Osteoblast (primary cell): ENCODE data around the gene ELANE. TPM values are rescaled to one million over a fixed set of nuclear protein-coding genes. Genes with fewer than 3 reads are reported as not detected.

Experiments
- DNase-seq: peaks from one replicate; pipeline ENCODE4 v3.0.0; 2011; ENCODE audit warnings: low spot score, mixed read lengths; ENCODE audit not compliant: insufficient read length; ENCODE audit errors: missing footprints
- H2AFZ ChIP-seq: 2 replicates; pipeline ENCODE4 v1.6.0; 2011; ENCODE audit warnings: mild to moderate bottlenecking, low read length
- H3K27ac ChIP-seq: 2 replicates; pipeline ENCODE4 v1.5.1; 2011; ENCODE audit warnings: mild to moderate bottlenecking, low read depth, low read length, moderate library complexity
- H3K27me3 ChIP-seq: 2 replicates; pipeline ENCODE4 v1.6.0; 2012; ENCODE audit warnings: mild to moderate bottlenecking, control low read depth, inconsistent platforms, low read length, moderate library complexity; ENCODE audit not compliant: insufficient read depth
- H3K36me3 ChIP-seq: 2 replicates; pipeline ENCODE4 v1.5.1; 2011; ENCODE audit warnings: mild to moderate bottlenecking, low read length, control low read depth, moderate library complexity; ENCODE audit not compliant: insufficient read depth
- H3K4me1 ChIP-seq: 2 replicates; pipeline ENCODE4 v1.5.1; 2011; ENCODE audit warnings: mild to moderate bottlenecking, low read length, control low read depth, moderate library complexity; ENCODE audit not compliant: insufficient read depth
- H3K4me2 ChIP-seq: 2 replicates; pipeline ENCODE4 v1.6.0; 2011; ENCODE audit warnings: mild to moderate bottlenecking, low read length; ENCODE audit not compliant: insufficient read depth
- H3K4me3 ChIP-seq: fragments of 200-600 bp; sonication (generic); 3 replicates; pipeline ENCODE4 v1.5.1; 2012; ENCODE audit warnings: mild to moderate bottlenecking, low read length, inconsistent platforms; ENCODE audit not compliant: insufficient read depth
- H3K79me2 ChIP-seq: 2 replicates; pipeline ENCODE4 v1.6.0; 2012; ENCODE audit warnings: mild to moderate bottlenecking, low read length, control low read depth, inconsistent platforms; ENCODE audit not compliant: insufficient read depth
- H3K9me3 ChIP-seq: 2 replicates; pipeline ENCODE4 v1.5.1; 2011; ENCODE audit warnings: low read depth, low read length, control low read depth
- H4K20me1 ChIP-seq: 2 replicates; pipeline ENCODE4 v1.6.0; 2012; ENCODE audit warnings: mild to moderate bottlenecking, low read length, control low read depth; ENCODE audit not compliant: insufficient read depth
- total RNA-seq: library from RNA; depleted of rRNA; stranded (reverse); fragments of >200 nt; gene quantifications from 2 replicates; pipeline ENCODE4 v1.2.3, GENCODE V29; 2012
- TF ChIP-seq, protein P1 (sequence below): IDR thresholded peaks from 2 replicates; pipeline ENCODE4 v1.5.1; 2011; ENCODE audit warnings: mild to moderate bottlenecking, low read depth, low read length, moderate library complexity; ENCODE audit errors: extremely low read depth

The ELANE gene
- total RNA-seq, 1 donor = 0.36 TPM

DNA sequence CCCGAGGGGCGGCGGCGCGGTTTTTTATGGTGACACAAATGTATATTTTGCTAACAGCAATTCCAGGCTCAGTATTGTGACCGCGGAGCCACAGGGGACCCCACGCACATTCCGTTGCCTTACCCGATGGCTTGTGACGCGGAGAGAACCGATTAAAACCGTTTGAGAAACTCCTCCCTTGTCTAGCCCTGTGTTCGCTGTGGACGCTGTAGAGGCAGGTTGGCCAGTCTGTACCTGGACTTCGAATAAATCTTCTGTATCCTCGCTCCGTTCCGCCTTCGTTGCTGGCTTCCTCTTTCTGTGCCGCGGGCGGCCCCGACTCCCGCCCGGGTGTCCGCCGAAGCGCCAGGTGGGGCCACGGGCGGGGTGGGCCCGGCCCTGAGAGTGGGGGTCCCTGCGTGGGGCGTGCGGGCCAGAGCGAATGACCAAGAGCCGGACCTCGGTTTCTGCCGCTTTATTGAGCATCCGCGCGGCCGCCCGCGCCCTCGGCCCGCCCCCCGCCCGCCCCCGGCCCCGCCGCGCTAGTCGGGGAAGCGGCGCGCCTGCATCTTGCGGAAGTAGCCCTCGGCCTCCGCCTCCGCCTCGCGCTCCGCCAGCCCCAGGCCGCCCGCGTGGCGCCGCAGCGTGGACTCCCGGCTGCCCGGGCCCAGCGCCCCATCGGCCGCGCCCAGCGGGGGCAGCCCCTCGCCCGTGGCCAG, 39.9 kb upstream of the ELANE start:
- Histone ChIP-seq H2AFZ (no peak overlapping the region), H3K4me1 (no peaks in the 10 kb centered on the region), H3K36me3 (peaks cover 48% of the 10 kb centered on the region), H4K20me1 (peaks cover 41% of the 10 kb centered on the region), H3K79me2 (peaks cover 37% of the 10 kb centered on the region), H3K27me3 (no peaks in the 10 kb centered on the region), H3K4me2 (no peak overlapping the region), H3K27ac (no peak overlapping the region), H3K4me3 (no peak overlapping the region), H3K9me3 (no peaks in the 10 kb centered on the region)
- DNase-seq = no peak
- TF ChIP-seq, protein P1, sequence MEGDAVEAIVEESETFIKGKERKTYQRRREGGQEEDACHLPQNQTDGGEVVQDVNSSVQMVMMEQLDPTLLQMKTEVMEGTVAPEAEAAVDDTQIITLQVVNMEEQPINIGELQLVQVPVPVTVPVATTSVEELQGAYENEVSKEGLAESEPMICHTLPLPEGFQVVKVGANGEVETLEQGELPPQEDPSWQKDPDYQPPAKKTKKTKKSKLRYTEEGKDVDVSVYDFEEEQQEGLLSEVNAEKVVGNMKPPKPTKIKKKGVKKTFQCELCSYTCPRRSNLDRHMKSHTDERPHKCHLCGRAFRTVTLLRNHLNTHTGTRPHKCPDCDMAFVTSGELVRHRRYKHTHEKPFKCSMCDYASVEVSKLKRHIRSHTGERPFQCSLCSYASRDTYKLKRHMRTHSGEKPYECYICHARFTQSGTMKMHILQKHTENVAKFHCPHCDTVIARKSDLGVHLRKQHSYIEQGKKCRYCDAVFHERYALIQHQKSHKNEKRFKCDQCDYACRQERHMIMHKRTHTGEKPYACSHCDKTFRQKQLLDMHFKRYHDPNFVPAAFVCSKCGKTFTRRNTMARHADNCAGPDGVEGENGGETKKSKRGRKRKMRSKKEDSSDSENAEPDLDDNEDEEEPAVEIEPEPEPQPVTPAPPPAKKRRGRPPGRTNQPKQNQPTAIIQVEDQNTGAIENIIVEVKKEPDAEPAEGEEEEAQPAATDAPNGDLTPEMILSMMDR = no peak

DNA sequence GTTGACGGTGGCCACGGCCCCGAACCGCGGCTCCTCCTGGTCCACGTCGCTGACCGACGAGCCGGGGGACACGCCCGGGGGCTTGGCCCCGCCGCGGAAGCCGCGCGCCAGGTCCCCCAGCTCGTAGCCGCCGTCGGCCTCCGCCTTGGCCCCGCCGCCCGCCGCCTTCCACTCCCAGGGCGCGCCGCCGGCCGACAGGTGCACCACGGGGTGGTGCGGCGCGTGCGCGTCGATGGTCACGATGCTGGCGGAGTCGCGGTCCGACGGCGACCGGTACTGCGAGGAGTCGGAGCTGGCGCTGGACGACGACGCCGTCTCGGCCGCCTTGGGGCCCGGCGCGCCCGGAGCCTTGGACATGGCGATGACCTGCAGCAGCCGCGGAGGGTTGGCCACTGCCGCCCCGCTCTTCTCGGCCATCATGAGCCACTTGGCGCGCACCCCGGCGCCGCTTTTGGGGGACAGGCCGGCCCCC, 39.3 kb upstream of the ELANE start:
- Histone ChIP-seq H3K4me3 (no peak overlapping the region), H4K20me1 (peaks cover 35% of the 10 kb centered on the region), H3K79me2 (peaks cover 32% of the 10 kb centered on the region), H3K27me3 (no peaks in the 10 kb centered on the region), H3K4me2 (no peak overlapping the region), H3K27ac (no peak overlapping the region), H3K4me1 (no peaks in the 10 kb centered on the region), H2AFZ (no peak overlapping the region), H3K36me3 (peaks cover 43% of the 10 kb centered on the region), H3K9me3 (no peaks in the 10 kb centered on the region)
- TF ChIP-seq, protein P1 = no peak
- no peak for DNase-seq

DNA sequence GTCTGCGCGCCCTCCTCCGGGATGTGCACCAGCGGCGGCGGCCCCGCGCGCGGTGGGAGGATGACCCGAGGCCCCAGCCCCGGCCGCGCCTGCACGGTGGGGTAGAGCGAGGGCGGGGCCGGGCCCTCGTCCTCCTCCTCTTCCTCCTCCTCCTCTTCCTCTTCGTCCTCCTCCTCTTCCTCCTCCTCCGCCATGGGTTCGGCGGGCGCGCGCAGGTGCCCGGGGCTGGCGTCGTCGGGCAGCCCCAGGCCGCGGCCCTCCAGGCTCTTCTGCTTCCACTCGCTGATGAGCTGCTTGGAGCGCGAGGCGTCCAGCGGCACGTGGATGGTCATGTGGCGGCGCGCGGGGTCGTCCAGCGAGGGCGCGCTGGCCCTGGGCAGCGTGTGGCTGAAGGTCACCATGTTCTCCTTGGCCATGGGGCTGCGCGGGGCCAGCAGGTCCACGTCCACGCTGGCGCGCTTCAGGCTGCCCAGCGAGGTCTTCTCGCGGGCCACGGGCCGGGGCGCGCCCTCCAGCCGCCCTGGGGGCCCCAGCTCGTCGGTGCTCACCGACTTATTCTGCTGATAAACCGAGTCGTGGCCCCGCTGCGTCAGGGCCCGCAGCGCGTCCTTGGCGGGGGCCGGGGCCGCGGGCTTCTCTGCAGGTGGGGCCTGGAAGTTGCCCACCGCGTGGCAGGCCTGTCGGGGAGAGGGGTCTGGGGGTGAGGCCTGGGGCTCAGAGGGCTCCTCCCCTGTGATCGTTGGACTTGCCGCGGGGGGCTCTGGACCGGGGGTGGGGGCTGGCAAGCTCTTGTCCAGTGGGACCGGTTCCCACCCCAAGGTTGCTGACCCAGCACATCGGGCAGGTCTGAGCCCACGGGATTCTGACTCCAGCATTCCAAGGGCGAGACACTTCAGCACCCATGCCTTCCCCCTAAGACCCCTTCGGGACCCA, 38.6 kb upstream of the ELANE start:
- Histone ChIP-seq H3K27me3 (no peaks in the 10 kb centered on the region), H2AFZ (no peak overlapping the region), H3K4me3 (no peak overlapping the region), H3K79me2 (peaks cover 25% of the 10 kb centered on the region), H3K4me2 (no peak overlapping the region), H4K20me1 (peaks cover 31% of the 10 kb centered on the region), H3K9me3 (no peaks in the 10 kb centered on the region), H3K4me1 (no peaks in the 10 kb centered on the region), H3K27ac (no peak overlapping the region), H3K36me3 (peaks cover 37% of the 10 kb centered on the region)
- TF ChIP-seq, protein P1 = no peak
- DNase-seq = peak; percentile 90
